ENCODE data around the gene DNAJC1.
"Not testable (repeated sequence)": the region's sequence is repeated elsewhere in the genome, so short reads cannot be mapped to it uniquely, and the experiment has no call there.

DNAJC1 gene

DNA sequence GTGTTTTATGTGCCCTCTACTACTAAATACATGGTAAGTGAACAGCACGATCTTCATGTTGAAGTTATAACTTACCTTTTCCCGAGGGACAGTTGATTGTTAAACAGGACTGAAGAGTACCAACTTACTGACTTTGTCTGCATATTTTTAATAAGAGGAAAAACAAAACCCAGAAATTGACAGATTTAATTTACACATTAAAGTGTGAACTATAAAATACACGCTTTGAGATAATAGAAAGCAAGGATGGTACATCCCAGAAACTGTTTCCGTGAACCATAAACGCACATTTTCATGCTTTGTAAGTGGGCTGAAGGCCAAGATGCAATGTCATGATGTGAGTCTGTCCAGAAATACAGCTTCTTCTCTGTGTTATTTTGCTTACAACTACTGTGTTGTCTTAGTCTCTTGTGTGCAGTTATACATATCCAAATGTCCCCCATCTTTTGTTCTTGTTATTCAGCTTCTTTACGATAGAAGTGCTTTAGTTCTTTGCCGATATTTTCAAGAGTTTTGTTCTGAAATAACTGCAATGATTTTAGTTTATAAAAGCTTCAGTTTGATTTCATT lies 279.4 kb downstream of the DNAJC1 start:
- DNase-seq = no peak

DNA sequence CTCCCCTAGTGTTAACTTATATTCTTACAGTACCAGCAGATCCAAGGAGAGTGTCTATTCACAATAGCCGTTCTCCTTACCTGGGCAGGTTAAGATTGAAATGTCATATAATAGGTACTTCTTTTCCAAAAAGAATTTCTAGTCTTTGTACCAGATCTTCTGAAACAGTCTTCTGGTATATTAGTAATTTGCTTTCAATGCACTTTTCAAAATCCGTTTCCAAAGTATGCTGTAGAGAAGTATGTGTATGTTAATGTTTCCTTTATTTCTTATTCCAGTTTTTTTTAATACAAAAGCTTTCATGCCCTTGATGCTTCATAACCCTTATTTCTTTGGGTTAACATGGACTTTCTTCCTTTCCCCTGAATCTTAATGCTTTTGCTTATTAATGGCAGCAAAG lies 281.3 kb downstream of the DNAJC1 start:
- no peak for DNase-seq

DNA sequence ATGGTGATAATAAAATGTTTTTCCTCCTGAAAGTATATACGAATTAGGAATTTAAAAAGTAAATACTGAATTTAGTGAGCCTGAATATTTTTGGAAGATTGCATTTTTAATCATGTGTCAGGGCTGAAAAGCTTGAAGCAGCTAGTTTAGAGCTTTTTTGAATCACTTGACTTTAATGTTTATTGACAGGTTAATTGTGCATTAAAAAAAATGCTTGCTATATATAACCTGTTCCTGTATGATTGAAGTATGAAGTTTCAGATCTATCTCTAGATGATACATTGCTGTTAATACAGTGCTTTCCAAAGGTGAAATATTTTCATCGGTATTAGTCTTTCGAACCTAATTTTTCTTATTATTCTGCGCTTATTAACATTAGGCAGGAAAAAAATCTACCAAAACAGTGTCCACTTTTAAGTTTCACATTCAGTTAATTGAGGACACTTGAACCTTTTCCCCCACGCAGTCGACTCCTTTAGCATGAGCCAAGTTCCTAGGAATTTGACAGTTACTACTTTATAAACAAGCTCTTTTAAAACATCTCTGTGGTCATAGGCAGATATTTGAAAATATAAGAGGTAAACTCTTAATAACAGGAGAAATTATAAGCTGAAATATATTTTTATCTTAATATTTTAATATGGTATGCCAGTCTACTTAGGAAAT lies 282.4 kb downstream of the DNAJC1 start:
- DNase-seq = no peak

DNA sequence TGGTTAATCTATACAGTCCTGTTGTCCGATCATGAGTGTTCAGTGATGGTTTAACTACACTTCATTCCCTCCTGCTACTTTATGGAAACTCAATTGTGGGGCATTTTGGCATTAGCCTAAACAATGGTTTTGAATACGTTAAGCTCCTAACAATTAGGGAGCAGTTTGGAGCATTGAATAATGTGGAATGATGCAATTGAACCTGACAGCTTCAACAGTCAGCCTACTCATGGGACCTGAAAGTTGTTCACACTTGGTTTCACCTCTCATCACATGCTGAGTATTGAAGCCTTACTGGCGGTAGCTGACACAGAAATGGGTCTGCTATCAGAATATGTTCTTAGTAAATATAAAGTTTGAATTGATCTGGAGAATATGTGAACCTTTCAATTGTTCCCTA lies 283.4 kb downstream of the DNAJC1 start:
- no peak for DNase-seq

DNA sequence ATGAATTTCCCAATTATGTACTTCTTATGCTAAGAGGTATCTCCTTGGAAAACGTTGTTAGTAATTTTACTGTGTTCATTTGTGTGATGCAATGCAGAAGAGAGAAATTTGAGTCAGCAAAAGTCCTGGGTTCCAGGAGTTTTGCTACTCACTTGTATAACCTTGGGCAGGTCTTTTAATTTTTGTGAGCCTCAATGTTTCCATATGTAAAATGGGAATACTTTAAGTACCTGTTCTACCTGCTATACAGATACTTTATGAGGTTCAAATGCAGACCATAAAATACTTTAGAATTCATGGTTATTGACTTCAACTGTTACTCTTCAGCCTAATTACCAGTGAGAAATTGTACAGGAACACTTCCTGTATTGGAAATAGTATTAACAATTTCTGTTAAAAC lies 284.0 kb downstream of the DNAJC1 start:
- DNase-seq = no peak

DNA sequence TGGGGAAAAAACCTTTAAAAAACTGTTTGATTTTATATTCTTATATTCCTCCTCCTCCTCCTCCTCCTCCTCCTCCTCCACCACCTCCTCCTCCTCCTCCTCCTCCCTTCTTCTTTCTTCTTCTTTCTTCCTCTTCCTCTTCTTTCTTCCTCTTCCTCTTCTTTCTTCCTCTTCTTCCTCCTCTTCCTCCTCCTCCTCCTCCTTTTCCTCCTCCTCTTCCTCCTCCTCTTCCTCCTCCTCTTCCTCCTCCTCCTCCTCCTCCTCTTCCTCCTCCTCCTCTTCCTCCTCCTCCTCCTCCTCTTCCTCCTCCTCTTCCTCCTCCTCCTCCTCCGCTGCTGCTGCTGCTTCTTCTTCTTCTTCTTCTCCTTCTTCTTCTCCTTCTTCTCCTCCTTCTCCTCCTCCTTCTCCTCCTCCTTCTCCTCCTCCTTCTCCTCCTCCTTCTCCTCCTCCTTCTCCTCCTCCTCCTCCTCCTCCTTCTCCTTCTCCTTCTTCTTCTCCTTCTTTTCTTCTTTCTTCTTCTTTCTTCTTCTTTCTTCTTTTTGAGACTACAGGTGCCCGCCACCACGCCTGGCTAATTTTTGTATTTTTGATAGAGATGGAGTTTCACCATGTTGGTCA lies 286.0 kb downstream of the DNAJC1 start:
- not testable (repeated sequence) for DNase-seq

DNA sequence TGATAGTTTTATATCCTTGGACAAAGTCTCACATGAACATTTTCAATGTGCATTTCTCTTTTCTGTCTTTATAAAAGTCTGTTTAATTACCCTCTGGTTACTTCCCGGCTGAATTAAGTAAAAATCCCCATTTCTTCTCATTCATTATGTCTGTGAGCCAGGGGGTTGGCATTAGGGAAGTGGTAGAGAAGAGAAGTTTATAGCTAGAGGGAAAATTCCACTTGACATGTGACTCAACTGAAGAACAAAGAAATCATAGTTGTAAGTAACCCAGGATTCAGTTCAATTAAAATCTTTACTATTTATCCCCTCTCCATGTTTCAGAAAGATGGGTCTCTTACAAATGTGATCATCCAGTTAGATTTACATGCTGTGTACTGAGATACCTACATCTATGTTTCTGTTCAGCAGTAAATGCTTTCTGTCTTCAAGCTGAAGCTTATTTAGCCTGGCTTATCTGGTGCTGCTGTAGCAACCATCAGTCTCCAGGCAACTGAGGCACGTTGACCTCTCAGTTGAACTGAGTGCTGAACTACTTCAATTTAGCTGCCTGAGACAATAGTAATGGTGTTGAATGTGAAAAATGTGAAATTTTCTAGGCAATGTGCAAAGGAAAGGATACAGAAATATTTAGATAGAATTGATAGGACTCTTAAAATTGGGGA lies 287.9 kb downstream of the DNAJC1 start:
- DNase-seq = no peak

DNA sequence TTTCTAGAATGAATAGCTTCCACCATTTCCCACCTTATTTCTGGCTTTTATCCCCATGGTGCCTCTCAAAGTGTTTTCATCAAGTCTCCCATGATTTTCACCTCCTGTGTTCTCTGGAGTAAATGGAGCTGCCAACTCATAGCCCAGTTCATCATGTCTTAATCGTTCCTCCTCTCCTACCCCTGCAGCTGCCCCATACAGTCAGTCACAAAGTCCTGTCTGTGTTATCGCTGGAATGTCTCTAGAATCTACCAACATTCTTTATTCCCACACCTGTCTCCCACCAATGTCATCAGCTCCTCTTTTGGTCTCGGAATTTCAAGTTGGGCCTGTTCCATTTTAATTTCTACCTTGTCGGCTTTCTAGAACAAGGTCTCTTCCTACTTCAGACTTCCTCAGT lies 290.6 kb downstream of the DNAJC1 start:
- no peak for DNase-seq

DNA sequence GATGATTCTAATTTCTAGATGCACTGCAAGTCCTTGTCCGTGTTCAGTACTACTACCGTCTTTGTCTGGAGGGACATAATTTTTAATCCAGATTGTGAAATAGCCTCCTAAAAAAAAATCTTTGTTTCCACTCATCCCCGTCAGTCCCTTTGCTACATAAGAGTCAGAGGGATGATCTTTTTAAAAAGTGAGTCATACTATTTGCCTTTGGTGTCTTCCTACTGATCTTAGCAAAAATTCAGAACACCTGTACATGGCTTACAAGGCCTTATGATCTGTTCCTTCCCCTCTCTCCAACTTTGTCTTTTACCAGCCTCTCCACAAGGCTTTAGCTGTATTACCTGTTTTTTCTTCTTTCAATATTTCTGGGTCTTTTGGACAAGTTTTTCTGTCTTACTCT lies 296.0 kb downstream of the DNAJC1 start:
- no peak for DNase-seq
